ENCODE measurements around the gene PLA2G6. TPM values are rescaled to one million over a fixed set of nuclear protein-coding genes. Genes with fewer than 3 reads are reported as not detected.

The PLA2G6 gene
- total and polyA plus RNA-seq, 2 of the 13 experiments (the other 11 are each of a cell fraction or from before 2014, with no cell fraction given): 4.8 to 11.5 TPM

- TF ChIP-seq FOXA1 (IDR thresholded peaks at IDR 0.05): no peak
- TF ChIP-seq FOXA1 (CRISPR knock-in tag; IDR thresholded peaks at IDR 0.05): peak; percentile 42; the same call in 1 of the 2 replicates
- no peak for TF ChIP-seq MTF1 (CRISPR knock-in tag; IDR thresholded peaks at IDR 0.05)
- TF ChIP-seq SOX13 (IDR thresholded peaks at IDR 0.05): no peak
- peak in 1 of 2 experiments; percentile 61; a peak in 1 of 4 replicates for TF ChIP-seq SOX13 (CRISPR knock-in tag; conservative IDR thresholded peaks at IDR 0.05 in 1 of 2, IDR thresholded peaks at IDR 0.05 in 1 of 2)
- TF ChIP-seq CREB1 (IDR thresholded peaks at IDR 0.05): no peak
- TF ChIP-seq CREB1 (CRISPR knock-in tag; IDR thresholded peaks at IDR 0.05): peak; percentile 71; the same call in 1 of the 2 replicates
- no peak for TF ChIP-seq ZNF782 (CRISPR knock-in tag; IDR thresholded peaks at IDR 0.05; ENCODE audit: borderline replicate concordance)
- TF ChIP-seq DNMT3B (CRISPR knock-in tag; conservative IDR thresholded peaks at IDR 0.05): 0 out of 2 replicates have a peak, but pooled peaks have one; percentile 29
- no peak for TF ChIP-seq KLF15 (CRISPR knock-in tag; IDR thresholded peaks at IDR 0.05; ENCODE audit: borderline replicate concordance)
- TF ChIP-seq FOXM1 (CRISPR knock-in tag; IDR thresholded peaks at IDR 0.05): no peak
- no peak for TF ChIP-seq ZNF17 (CRISPR knock-in tag; IDR thresholded peaks at IDR 0.05)
- TF ChIP-seq EP300 (IDR thresholded peaks at IDR 0.05; ENCODE audit: low read depth in 2 of 2, low read length in 2 of 2): peak in 1 of 2 experiments; percentile 64; a peak in 2 of 4 replicates
- no peak for TF ChIP-seq EP300 (CRISPR knock-in tag; IDR thresholded peaks at IDR 0.05; ENCODE audit: borderline replicate concordance)
- TF ChIP-seq ZNF207 (IDR thresholded peaks at IDR 0.05; ENCODE audit: borderline replicate concordance): no peak
- no peak for TF ChIP-seq SP5 (CRISPR knock-in tag; IDR thresholded peaks at IDR 0.05; ENCODE audit: borderline replicate concordance, low read depth)
- TF ChIP-seq FOXK1 (CRISPR knock-in tag; IDR thresholded peaks at IDR 0.05; ENCODE audit: borderline replicate concordance, low read depth): peak; percentile 81; the same call in 1 of the 2 replicates
- TF ChIP-seq CEBPB (IDR thresholded peaks at IDR 0.05; ENCODE audit: borderline replicate concordance, low read depth, low read length): peak; percentile 76
- TF ChIP-seq CENPX (CRISPR knock-in tag; IDR thresholded peaks at IDR 0.05): no peak
- TF ChIP-seq ZFX (CRISPR knock-in tag; IDR thresholded peaks at IDR 0.05; ENCODE audit: low read depth): no peak
- peak; percentile 72; the same call in 1 of the 2 replicates for TF ChIP-seq ZNF362 (CRISPR knock-in tag; IDR thresholded peaks at IDR 0.05; ENCODE audit: borderline replicate concordance)
- no peak for TF ChIP-seq CHCHD3 (CRISPR knock-in tag; IDR thresholded peaks at IDR 0.05)
- TF ChIP-seq ATF5 (CRISPR knock-in tag; IDR thresholded peaks at IDR 0.05; ENCODE audit: low read depth): no peak
- peak; percentile 72; the same call in 1 of the 2 replicates for TF ChIP-seq NR2C2 (CRISPR knock-in tag; IDR thresholded peaks at IDR 0.05; ENCODE audit: borderline replicate concordance)
- TF ChIP-seq MIER3 (CRISPR knock-in tag; IDR thresholded peaks at IDR 0.05; ENCODE audit: borderline replicate concordance): 0 out of 2 replicates have a peak, but pooled peaks have one; percentile 82
- no peak for TF ChIP-seq EHMT2 (IDR thresholded peaks at IDR 0.05; ENCODE audit: borderline replicate concordance, low read depth, low read length)
- TF ChIP-seq ZNF331 (CRISPR knock-in tag; IDR thresholded peaks at IDR 0.05): peak; percentile 29; the same call in 1 of the 2 replicates
- no peak for TF ChIP-seq ZBTB3 (CRISPR knock-in tag; IDR thresholded peaks at IDR 0.05; ENCODE audit: borderline replicate concordance, low read depth)
- no peak for TF ChIP-seq ZNF382 (CRISPR knock-in tag; IDR thresholded peaks at IDR 0.05; ENCODE audit: borderline replicate concordance)
- 0 out of 2 replicates have a peak, but pooled peaks have one; percentile 29 for TF ChIP-seq TARDBP (CRISPR knock-in tag; IDR thresholded peaks at IDR 0.05)
- TF ChIP-seq KAT8 (CRISPR knock-in tag; IDR thresholded peaks at IDR 0.05): peak; percentile 31; the same call in 1 of the 2 replicates
Observed at GRCh38 chr22:38187413-38188212, 6.0 kb upstream of the PLA2G6 start (continued).
